Right renal cortex interstitium (tissue), 3 donors: ENCODE measurements around the gene HSD17B7. TPM values are rescaled to one million over a fixed set of nuclear protein-coding genes. Genes with fewer than 3 reads are reported as not detected.
A peak's percentile ranks its signal among the peaks of the same experiment; 100 is the strongest.

Experiments used
- DNase-seq, 3 donors: peaks; one replicate each; pipeline ENCODE4 v3.0.0-alpha.2; 2013; ENCODE audit warnings: low read depth in 3 of 3, low spot score in 2 of 3
- polyA plus RNA-seq, 3 donors: library from polyadenylated mRNA; unstranded; fragments of 120-200 nt; gene quantifications; one replicate each; pipeline ENCODE4 v1.2.1, GENCODE V29; 2013; ENCODE audit not compliant: insufficient read length in 3 of 3

The HSD17B7 gene
- polyA plus RNA-seq, 3 donors = 17.6 to 19.3 (median 17.7) TPM

GRCh38 chr1:162854245-162854882 lies 63.9 kb downstream of the HSD17B7 start:
- peak in 2 of 3 donors; percentile 25 to 27 for DNase-seq

GRCh38 chr1:162855461-162856150 lies 65.1 kb downstream of the HSD17B7 start:
- no peak for DNase-seq

GRCh38 chr1:162856260-162856659 lies 65.8 kb downstream of the HSD17B7 start:
- DNase-seq = no peak

- DNase-seq = no peak
These were observed 67.3 kb downstream of the HSD17B7 start for GRCh38 chr1:162857850-162858249.

GRCh38 chr1:162859191-162859590 lies 68.7 kb downstream of the HSD17B7 start:
- DNase-seq = no peak

GRCh38 chr1:162861101-162861500 lies 70.6 kb downstream of the HSD17B7 start, which contains the start of gene CCDC190:
Gene CCDC190, minus strand, starts transcription at chr1:162861175. Its CDS starts 1,529 bp downstream, at chr1:162859646.
- no peak for DNase-seq

- no peak for DNase-seq
These were observed 71.1 kb downstream of the HSD17B7 start for GRCh38 chr1:162861625-162862024.

Other genes starting within 250 kb of the HSD17B7 start
- gene UAP1, start 229.0 kb upstream of the HSD17B7 start, polyA plus RNA-seq = 10 to 100 TPM; 31.7 to 37.3 (median 35.7) TPM
- 10 to 100 TPM; 19.5 to 22.7 (median 22.6) TPM for gene DDR2, start 158.2 kb upstream of the HSD17B7 start, polyA plus RNA-seq
- gene CCDC190, start 70.5 kb downstream of the HSD17B7 start, polyA plus RNA-seq = under 1 TPM in 1 of 3 donors, not detected in 2; 0.10 TPM